Measurements from ENCODE around the gene PRICKLE4. TPM values are rescaled to one million over a fixed set of nuclear protein-coding genes. Genes with fewer than 3 reads are reported as not detected.
A peak's percentile ranks its signal among the peaks of the same experiment; 100 is the strongest.
"Not testable (repeated sequence)": the region's sequence is repeated elsewhere in the genome, so short reads cannot be mapped to it uniquely, and the experiment has no call there.

The PRICKLE4 gene
- polyA plus RNA-seq, 12 donors = 1.2 to 6.9 (median 2.5) TPM; not detected in 2

GRCh38 chr6:41744236-41744787 is 36.3 kb upstream of the PRICKLE4 start:
- no peak for DNase-seq

GRCh38 chr6:41746107-41746506 is 34.5 kb upstream of the PRICKLE4 start:
- no peak for DNase-seq

- DNase-seq = no peak
Observed at GRCh38 chr6:41747256-41748101, 33.1 kb upstream of the PRICKLE4 start, which contains the start of gene PGC. Gene PGC (minus strand): TSS chr6:41747397. CDS start chr6:41747334, 63 bp downstream.

- DNase-seq = no peak
Observed at GRCh38 chr6:41748102-41748477, 32.5 kb upstream of the PRICKLE4 start.

GRCh38 chr6:41748542-41748941 is 32.0 kb upstream of the PRICKLE4 start:
- no peak for DNase-seq

- no peak for DNase-seq
Observed at GRCh38 chr6:41750374-41750773, 30.2 kb upstream of the PRICKLE4 start.

GRCh38 chr6:41755895-41756294 is 24.7 kb upstream of the PRICKLE4 start:
- DNase-seq = no peak

GRCh38 chr6:41756354-41756753 is 24.2 kb upstream of the PRICKLE4 start:
- no peak for DNase-seq

- DNase-seq = no peak
Observed at GRCh38 chr6:41757271-41757670, 23.3 kb upstream of the PRICKLE4 start.

GRCh38 chr6:41757931-41758640 is 22.5 kb upstream of the PRICKLE4 start:
- no peak for DNase-seq

- DNase-seq = no peak
Observed at GRCh38 chr6:41758641-41759035, 21.9 kb upstream of the PRICKLE4 start.

- no peak for DNase-seq
Observed at GRCh38 chr6:41759106-41759904, 21.3 kb upstream of the PRICKLE4 start.

GRCh38 chr6:41759905-41760579 is 20.5 kb upstream of the PRICKLE4 start:
- DNase-seq = no peak

GRCh38 chr6:41763470-41763869 is 17.1 kb upstream of the PRICKLE4 start:
- no peak for DNase-seq

- not testable (repeated sequence) for DNase-seq
Observed at GRCh38 chr6:41766043-41766664, 14.4 kb upstream of the PRICKLE4 start.

GRCh38 chr6:41767112-41767833 is 13.3 kb upstream of the PRICKLE4 start:
- DNase-seq = peak; percentile 38

GRCh38 chr6:41768545-41769308 is 11.9 kb upstream of the PRICKLE4 start:
- DNase-seq = no peak

- DNase-seq = no peak
Observed at GRCh38 chr6:41769376-41769775, 11.2 kb upstream of the PRICKLE4 start.

- DNase-seq = no peak
Observed at GRCh38 chr6:41770381-41771057, 10.1 kb upstream of the PRICKLE4 start.
